GM21529 (cell line): ENCODE data around the gene TAF3.

Experiments used
- ATAC-seq: cut with Tn5 transposase; IDR thresholded peaks from one replicate; pipeline ENCODE4 v1.9.1; 2021; ENCODE audit not compliant: unreplicated experiment

TAF3 gene

DNA sequence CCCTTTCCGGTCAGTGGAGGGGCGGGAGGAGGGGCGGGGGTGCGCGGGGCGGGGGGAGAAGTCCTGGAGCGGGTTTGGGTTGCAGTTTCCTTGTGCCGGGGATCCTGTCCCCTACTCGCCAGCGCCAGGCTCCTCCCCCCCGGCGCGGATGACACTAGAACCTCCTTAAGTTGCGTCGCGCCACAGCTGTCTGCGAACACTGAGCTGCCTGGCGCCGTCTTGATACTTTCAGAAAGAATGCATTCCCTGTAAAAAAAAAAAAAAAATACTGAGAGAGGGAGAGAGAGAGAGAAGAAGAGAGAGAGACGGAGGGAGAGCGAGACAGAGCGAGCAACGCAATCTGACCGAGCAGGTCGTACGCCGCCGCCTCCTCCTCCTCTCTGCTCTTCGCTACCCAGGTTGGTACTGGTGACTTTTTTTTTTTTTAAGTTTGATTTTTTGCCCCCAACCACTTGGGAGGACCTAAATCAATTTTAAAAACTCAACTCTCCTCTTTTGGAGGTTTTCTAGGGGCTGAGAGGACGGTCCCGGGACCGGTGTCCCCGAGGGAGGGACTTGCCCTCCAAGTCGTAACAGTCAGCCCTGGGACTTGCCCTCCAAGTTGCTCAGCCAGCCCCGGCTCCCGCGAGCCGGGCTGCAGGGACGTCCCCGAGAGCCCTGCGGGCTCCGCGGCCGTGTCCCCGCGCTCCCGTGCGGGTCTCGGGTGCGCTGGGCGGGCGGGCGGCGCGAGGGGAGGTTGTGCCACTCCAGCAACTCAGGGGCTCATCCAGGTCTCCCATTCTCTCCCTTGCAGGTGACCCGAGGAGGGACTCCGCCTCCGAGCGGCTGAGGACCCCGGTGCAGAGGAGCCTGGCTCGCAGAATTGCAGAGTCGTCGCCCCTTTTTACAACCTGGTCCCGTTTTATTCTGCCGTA is 236.4 kb downstream of the TAF3 start, which contains the start of gene GATA3:
Gene GATA3 (plus strand): TSS at position 195 of the 914 bp plus-strand sequence. CDS start 968 bp downstream, outside the sequence.
- peak; percentile 42 for ATAC-seq

DNA sequence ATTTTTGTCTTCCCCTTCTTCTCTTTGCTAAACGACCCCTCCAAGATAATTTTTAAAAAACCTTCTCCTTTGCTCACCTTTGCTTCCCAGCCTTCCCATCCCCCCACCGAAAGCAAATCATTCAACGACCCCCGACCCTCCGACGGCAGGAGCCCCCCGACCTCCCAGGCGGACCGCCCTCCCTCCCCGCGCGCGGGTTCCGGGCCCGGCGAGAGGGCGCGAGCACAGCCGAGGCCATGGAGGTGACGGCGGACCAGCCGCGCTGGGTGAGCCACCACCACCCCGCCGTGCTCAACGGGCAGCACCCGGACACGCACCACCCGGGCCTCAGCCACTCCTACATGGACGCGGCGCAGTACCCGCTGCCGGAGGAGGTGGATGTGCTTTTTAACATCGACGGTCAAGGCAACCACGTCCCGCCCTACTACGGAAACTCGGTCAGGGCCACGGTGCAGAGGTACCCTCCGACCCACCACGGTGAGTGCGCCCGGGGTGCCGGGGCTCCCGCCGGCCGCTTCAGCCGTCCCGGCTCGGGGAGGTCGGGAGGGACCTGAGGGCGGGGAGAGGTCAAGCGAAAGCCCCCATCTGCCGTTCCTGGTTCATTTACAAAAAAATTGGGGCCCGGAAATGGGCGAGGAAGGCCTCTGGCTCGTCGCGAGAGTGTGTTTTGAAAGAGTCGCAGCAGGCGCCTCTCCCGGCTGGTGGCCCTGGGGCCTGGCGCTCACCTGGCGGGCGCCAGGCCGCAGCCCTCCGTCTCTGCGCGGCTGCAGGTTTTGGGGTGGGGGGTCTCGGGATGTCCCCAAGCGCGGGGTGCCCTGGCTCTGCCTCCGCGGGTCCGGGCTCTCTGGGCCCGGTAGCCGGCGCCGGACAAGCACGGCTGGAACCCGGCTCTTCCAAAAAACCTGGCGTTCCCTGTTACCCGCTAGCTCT is 237.4 kb downstream of the TAF3 start:
- ATAC-seq = no peak

DNA sequence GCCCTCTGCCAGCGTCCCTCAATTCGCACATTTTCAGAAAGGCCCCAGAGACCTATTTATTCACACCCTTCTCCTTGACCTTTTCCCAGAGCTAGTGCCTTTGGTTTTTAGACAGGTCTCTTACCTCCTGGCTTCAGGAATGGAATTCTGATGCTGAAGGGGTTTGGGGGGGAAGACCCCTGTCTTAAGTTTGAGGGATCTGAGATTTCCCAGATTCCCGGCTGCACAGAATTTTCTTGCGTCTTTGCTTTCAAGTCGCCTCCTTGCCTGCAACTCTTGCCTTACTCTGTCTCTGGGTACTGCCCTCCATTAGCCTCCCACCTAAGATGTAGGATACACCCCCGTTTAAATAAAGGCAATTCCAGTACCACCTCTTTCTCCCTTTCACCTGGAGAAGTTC is 238.1 kb downstream of the TAF3 start:
- no peak for ATAC-seq

DNA sequence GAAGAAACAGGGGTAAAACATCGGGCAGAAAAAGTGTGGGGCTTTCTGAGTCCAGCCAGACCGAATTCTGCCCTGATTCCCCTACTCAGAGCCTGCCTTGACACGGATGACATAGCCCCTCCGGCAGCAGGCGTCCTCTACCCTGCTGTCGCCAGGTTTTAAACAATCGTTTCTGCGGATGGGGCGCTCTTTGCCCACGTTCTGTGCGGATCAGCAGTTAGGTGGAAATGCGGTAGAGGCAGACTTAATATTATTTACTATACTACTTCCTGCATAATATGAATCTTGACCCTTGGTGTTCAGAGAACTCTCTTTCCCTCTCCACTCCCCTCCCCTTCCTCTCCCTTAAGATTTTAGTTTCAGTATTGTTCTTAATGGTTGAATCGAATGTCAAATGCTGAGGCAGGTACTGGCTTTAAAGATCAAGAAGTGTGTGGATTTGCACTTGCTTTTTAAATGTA is 238.6 kb downstream of the TAF3 start:
- ATAC-seq = peak; percentile 24

DNA sequence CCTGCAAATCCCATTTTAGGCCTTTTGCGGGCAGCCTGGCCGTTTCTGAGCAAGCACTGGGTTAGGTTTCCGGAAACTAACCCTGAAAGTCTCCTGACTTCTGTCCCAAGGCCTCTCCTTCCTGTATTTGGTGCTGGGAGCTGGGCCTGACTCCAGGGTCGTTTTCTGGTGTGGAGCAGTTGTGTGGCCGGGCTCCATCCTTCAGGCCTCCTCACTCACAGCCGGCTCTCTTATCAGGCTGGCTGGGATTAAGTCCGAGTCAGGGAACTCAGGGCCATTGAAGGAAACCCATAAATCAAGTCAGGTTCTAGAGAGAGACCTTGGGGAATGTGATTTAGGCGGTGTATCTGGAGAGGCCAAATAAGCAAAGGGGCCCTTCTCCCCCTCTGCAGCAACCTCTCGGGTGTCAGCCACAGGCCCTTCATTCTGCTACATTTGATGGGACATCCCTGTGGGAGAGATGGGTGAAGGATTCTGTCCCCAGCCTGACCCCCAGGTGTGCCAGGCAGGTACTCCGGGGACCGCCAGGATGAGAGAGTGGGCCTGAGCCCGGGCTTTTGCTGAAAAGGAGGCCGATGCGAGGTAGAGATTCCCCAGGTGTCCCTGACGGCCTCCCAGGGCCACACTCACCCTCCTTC is 239.4 kb downstream of the TAF3 start:
- ATAC-seq = no peak

DNA sequence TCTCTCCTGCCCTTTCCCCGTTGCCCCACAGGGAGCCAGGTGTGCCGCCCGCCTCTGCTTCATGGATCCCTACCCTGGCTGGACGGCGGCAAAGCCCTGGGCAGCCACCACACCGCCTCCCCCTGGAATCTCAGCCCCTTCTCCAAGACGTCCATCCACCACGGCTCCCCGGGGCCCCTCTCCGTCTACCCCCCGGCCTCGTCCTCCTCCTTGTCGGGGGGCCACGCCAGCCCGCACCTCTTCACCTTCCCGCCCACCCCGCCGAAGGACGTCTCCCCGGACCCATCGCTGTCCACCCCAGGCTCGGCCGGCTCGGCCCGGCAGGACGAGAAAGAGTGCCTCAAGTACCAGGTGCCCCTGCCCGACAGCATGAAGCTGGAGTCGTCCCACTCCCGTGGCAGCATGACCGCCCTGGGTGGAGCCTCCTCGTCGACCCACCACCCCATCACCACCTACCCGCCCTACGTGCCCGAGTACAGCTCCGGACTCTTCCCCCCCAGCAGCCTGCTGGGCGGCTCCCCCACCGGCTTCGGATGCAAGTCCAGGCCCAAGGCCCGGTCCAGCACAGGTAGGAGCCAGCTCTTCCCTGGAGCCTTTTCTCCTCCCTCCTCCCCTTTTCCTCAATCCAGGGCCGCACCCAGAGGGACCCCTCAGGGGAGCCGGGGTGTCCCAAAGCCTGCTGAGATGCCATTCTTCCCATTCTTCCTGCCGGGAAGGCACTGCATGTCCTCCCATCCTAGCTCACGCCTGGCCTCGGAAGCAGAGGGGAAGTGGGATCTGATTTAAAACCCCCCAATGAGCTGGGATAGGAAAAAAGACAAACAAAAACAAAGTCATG is 240.2 kb downstream of the TAF3 start:
- ATAC-seq = no peak

DNA sequence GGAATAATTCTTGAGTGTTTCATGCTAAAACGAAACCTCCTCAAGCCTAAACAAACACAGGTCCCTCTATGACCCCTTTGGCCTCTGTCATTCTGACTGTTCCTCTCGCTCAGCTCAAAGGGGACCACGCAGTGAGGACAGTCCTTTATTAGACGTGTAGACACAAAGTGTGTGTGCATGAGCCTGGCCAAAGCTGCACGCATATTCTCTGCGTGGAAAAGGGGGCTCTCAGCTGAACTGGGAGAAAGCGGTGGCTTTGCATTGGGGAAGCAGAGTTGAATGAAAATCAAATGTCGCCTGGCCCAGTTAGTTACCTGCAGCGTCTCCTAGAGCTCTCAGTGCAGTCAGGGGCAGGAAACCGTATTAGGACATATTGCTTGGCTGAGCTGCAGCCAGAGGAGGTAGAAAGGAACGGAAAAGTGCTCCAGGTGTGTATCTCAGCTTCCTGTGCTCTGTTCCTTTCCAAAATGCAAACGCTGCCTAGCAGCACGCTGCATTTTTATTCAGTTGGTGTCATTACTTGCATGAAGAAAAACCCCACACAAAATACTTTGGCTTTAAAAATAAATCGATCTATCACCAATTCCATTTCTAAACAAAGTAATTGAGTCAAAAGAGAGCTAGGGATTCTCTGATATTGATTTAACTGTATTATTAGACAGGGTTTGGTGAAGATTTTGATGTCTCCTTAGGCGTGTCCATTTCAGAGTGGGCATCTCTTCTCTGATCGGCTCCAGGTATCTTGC is 241.1 kb downstream of the TAF3 start:
- ATAC-seq = no peak

DNA sequence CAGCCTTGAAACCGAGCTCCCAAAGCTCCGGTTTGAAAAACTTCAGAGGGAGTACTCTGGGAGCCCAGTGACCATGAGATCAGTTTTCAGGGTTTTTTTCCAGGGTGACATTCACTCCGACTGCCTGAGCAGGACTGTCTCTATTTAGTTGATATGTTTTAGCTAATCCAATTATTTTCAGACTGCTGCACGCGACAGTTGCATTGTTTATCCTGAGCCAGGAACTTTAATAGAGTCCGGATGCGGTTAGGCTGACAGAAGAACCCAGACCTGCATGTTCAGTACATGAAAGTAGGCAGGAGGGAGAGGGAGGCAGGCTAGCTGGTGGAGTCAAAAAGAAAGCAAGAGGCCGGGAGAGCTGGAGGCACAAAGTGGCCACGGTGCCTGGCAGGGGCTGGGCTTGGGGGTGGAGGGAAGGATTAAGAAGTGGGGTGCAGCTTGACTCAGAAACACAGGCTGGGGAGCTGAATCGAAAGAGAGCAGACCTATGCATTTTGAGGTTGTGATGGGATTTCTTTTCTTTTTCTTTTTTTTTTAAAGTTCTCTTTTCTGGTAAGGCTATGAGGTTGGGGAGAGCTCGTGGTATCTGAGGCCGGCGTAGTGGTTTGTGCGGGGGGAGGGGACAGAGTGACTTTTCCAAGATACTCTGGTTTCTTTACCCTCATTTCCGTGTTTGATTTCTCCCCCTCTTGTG is 241.9 kb downstream of the TAF3 start:
- ATAC-seq = peak; percentile 57

DNA sequence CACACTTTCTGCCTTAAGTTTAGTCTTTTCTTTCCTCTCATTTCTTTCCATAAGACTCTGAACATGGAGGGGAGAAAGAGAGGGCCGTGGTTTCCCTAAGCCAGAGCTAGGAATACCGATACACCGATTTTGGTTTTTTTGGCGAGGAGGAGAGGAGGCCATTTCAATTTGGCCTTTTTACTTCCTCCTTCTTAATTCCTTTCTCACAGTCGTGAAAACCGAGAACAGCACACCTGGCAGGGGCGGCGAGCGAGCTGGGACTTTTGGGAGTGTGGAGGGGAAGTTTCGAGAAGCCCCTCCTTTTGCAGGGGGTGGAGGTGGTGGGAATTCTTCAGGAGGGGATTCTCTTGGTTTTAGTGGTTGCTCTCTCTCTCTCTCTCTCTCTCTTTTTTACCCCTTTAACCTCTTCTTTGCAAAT is 242.4 kb downstream of the TAF3 start:
- peak; percentile 21 for ATAC-seq

DNA sequence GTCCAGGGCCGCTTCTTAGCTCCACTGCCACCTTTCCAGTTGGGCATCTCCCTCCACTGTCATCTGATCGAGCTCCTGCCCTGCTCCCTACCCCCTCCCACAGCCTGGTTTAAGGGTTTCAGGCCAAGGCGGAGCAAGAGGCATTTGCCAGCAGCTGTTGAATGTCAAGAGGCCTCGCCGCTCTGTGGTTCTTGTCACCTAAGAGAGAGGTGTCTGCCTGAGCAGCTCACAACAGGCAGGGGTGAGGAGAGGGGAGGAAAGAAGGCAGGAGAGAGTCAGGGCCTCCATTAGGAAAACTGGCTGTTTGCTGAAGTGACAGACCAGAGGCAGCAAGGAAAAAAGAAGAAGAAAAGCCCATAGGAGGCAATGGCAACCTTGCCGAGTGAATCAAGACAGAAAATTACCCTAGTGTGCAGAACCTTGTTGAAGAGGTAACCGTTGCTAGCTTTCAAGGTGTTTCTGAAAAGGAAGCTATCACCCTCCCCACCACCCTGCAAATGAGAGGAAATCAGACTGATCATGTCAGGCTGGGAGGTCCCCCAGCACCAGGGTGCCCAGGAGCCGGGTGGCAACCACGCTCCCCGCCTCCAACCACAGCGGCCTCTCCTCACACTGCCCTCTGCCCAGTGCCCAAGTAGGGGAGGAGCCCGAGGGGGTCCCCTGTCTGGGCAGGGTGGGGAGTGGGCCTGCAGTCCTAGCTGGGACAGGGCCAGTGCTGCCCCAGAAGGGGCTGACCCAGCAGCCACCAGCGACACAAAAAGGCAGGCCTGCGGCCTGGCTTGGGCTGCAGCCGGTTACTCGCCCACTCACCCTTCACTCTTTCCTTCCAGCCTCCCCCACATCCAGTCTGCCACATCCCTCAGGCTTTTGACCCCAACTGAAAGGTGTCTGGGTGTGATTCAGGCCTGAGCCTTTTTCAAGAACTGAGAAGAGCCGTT is 243.2 kb downstream of the TAF3 start:
- no peak for ATAC-seq

DNA sequence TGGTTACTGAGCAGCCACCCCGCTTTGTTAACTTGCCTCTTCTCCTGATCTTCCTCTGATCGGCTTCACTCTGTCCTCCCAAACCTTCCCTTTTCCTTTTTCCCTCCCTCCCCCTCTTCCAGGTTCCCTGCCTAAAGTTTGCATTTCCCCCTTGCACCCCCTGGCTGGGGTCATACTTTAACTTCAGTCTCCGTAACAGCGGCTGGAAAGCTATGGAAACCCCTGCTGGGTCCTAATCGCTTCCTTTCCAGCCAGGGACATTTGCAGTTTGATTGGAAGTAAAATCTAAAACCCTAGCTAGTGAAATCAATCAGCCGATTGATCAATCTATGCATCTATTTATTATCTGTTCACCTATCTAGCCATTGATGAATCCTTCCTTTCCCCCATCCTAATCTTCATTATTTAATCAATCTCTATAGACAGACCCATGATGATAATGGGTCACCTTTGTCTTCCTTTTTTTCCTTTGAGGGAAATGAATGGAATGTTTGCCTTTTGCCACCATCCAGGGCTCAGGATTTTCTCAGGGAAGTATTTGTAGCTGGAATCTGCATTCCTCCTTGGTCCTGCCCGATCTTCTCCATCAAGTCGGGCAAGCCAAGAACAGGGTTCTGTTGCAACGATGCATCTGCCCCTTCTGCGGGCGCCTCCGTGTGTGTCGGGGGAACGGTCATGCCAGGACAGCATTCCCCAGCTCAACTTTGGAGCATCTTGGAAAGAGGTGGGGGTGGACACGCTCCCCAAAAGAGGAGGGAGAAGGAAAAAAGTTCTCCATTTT is 245.0 kb downstream of the TAF3 start:
- ATAC-seq = no peak

DNA sequence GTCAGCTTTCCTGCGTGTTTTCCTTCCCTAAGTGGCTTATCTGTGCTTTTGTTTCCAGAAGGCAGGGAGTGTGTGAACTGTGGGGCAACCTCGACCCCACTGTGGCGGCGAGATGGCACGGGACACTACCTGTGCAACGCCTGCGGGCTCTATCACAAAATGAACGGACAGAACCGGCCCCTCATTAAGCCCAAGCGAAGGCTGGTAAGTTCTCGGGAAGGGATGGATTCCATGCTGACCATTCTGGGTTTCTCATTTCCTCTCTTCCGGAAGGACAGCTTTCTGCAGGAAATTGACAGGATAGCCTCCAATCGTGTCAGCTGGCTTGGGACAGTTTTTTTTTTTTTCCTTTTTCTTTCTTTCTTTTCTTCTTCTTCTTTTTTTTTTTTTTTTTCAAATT is 245.6 kb downstream of the TAF3 start:
- ATAC-seq = no peak

DNA sequence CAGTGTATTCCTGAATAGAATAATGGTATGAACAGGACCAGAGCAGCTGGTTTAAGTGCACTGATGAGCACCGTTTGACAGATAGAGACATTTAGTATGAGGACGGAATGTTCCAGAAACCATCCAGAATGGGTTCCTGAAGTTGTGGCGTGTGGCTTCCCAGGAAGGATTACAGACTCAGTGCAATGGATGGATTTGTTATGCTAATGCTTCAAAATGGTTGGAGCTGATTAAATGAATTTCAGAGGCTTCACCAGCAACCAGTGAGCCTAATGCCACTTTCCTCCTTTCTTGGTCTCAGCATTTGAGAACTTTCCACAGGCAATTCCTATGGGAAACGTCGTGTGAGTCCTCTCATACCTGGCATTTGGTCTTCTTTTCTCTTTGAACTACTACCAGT is 246.1 kb downstream of the TAF3 start:
- ATAC-seq = no peak

DNA sequence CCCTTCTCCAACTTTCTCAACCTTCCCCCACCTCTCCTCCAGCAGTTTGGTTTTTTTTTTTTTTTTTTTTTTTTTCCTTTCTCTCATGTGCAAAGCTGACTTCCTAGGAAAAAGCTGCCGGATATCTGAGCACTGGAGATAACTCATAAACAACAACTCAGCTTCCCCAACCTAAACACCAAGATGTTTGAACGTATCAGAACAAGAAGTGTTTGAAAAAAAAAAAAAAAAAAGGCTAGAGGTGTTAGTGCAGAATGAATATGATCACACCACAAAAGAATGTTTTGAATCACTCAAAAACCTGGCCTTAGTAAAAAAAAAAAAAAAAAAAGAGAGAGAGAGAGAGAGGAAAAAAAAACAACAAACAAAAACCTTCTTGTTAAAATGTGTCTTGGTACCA is 247.3 kb downstream of the TAF3 start:
- no peak for ATAC-seq

DNA sequence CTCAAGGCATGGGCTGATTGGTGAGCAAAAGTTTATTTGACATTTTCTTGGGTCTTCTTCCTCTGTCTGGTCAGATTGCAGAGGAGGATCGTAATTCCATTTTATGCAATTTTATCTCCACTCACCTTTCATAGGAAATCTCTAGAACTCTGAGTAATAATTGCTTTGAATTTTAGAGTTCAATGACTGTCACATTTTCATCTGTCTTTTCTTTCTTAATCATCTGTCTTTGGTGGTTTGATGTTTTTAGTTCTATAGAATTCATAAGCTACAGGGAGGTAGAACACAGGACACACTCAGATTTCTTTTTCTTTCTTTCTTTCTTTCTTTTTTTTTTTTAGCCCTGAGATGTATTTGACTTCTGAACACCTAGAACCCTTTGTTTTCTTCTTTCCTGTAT is 247.8 kb downstream of the TAF3 start:
- no peak for ATAC-seq
